Fibroblast of the aortic adventitia (primary cell): ENCODE measurements around the gene RNF150. TPM values are rescaled to one million over a fixed set of nuclear protein-coding genes. Genes with fewer than 3 reads are reported as not detected.
"Not testable (repeated sequence)": the region's sequence is repeated elsewhere in the genome, so short reads cannot be mapped to it uniquely, and the experiment has no call there.

Source experiments
- DNase-seq: peaks from one replicate; pipeline ENCODE4 v3.0.0-alpha.2; 2010; ENCODE audit warnings: low read depth
- H3K4me3 ChIP-seq: 2 replicates; pipeline ENCODE4 v1.5.1; 2011; ENCODE audit warnings: low read depth, mild to moderate bottlenecking, control low read depth, low read length, moderate library complexity
- total RNA-seq: library from RNA; depleted of rRNA; stranded (reverse); fragments of >200 nt; gene quantifications from 2 replicates; pipeline ENCODE4 v1.2.3, GENCODE V29; 2012; ENCODE audit warnings: low replicate concordance
- TF ChIP-seq, protein P1 (sequence below): IDR thresholded peaks from 2 replicates; pipeline ENCODE4 v1.5.1; 2011; ENCODE audit warnings: mild to moderate bottlenecking, low read length, control low read depth, inconsistent platforms; ENCODE audit not compliant: insufficient read depth

RNF150 gene
- total RNA-seq, 1 donor: 0.99 TPM

DNA sequence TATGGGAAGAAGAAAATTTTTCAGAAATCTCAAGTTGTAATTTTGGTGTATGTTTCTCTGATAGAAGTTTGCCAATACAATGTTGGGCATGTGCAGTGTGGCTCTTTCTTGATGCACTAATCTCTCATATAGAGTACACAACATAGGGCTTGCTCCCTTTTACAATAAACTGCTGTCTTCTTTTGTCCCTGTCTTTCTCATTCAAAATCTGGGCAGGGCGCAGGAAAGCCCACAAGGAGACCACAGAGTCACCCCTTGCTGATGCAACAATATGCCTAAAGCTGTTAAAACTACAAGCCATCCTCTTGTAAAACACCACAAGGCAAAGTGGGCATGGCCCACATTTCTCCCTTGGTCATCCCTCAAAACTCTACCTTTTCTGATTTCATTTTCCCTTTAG is 313.7 kb downstream of the RNF150 start:
- H3K4me3 ChIP-seq: no peak overlapping the region
- TF ChIP-seq, protein P1, sequence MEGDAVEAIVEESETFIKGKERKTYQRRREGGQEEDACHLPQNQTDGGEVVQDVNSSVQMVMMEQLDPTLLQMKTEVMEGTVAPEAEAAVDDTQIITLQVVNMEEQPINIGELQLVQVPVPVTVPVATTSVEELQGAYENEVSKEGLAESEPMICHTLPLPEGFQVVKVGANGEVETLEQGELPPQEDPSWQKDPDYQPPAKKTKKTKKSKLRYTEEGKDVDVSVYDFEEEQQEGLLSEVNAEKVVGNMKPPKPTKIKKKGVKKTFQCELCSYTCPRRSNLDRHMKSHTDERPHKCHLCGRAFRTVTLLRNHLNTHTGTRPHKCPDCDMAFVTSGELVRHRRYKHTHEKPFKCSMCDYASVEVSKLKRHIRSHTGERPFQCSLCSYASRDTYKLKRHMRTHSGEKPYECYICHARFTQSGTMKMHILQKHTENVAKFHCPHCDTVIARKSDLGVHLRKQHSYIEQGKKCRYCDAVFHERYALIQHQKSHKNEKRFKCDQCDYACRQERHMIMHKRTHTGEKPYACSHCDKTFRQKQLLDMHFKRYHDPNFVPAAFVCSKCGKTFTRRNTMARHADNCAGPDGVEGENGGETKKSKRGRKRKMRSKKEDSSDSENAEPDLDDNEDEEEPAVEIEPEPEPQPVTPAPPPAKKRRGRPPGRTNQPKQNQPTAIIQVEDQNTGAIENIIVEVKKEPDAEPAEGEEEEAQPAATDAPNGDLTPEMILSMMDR: no peak
- DNase-seq: no peak

DNA sequence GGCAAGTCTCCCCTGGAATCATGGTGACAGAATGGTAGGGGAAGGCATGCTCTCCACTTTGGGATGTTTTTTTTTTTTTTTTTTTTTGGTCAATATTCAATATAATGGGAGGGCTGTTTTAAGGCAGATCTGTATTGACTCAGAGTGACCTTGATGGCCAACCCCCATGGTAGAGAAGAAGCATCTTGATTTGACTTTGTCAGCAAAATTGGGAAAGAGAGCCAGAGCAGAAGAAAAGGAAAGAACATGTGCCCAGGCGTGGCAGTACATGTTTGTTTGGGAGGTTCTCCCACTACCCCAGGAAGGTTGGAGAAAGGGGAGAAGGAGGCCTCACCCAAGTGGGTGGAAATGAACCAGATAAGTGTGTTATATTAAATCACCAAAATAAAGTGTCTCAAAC is 314.8 kb downstream of the RNF150 start:
- TF ChIP-seq, protein P1: no peak
- H3K4me3 ChIP-seq: no peak overlapping the region
- no peak for DNase-seq

DNA sequence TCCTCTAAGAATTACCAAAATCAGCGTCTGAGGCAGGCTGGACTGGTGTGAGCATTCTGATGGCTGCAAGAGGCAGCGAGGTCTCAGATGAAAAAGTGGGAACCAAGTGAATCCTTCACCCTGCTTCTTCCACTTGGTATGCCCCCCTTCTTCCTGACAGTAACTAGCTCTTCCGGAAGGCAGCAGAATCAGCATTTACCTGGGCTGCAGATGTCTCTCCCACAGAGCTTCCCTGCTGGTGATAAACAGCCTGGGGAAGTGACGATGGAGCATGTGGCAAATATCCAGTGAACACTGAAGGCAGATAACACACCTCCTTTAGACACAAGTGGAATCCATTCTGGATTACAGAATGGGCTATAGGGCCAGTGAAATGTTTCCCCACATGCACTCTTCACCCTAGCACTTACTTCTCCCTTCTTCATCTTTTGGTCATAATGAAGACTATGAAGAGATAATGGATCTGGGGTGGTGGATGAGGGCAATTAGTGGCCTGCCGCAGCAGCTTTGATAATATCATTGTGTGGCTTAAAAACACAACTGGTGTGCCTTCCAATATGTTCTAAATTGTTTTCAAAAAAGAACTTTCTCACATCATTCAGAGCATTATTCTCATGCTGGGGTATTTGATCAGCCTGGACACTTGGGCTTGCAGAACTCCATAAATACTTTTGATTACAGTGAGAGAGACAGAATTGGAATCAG is 316.3 kb downstream of the RNF150 start:
- TF ChIP-seq, protein P1: no peak
- no peak for DNase-seq
- H3K4me3 ChIP-seq: no peak overlapping the region

DNA sequence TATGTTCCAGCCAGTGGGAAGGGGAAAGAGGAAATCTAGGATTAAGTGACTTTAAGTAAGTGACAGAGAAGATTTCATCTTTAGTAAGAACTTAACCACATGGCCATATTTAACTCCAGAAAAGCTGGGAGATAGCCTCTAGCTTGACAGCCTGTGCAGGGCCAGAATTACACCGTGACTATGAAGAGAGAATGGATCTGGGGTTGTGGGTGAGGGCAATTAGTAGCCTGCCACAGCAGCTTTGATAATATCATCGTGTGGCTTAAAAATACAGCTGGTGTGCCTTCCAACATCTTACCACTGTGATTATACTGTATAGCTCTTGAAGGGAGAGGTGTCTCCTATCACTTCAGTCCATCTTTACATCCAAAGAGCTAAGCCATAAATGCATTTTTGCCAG is 319.5 kb downstream of the RNF150 start:
- no peak overlapping the region for H3K4me3 ChIP-seq
- TF ChIP-seq, protein P1: no peak
- DNase-seq: no peak

DNA sequence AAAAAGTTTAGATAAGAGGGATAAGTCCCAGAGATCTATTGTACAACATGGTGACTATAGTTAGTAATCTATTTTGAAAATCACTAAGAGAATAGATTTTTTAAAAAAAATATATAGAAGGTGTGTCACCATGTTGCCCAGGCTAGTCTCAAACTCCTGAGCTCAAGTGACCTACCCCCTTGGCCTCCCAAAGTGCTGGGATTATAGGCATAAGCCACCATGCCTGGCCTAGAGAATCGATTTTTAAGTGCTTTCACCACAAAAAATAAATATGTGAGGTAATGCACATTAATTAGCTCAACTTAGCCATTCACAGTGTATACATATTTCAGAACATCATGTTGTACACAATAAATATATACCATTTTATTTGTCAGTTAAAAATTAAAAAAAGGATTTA is 320.4 kb downstream of the RNF150 start:
- DNase-seq: no peak
- H3K4me3 ChIP-seq: no peak overlapping the region
- TF ChIP-seq, protein P1: no peak

DNA sequence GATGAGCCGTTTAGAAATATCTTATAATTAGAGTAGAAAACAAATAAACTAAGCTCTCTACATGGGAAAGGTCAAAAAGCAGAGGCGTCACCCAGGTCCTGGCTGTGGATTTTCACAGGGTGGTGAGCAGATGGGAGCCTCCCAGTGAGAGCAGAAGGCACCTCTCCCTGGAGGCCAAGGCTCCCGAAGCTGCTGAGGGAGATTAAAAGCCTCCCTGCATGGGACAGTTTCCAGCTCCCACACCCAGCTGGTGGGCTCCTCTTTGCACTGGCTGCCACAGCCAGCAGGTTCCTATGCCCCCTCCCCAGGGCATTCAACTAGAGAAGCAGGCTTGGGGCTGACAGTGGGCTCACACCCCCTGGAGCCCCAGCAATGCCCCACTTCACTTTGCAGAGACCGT is 321.8 kb downstream of the RNF150 start:
- DNase-seq: no peak
- no peak overlapping the region for H3K4me3 ChIP-seq
- TF ChIP-seq, protein P1: no peak

DNA sequence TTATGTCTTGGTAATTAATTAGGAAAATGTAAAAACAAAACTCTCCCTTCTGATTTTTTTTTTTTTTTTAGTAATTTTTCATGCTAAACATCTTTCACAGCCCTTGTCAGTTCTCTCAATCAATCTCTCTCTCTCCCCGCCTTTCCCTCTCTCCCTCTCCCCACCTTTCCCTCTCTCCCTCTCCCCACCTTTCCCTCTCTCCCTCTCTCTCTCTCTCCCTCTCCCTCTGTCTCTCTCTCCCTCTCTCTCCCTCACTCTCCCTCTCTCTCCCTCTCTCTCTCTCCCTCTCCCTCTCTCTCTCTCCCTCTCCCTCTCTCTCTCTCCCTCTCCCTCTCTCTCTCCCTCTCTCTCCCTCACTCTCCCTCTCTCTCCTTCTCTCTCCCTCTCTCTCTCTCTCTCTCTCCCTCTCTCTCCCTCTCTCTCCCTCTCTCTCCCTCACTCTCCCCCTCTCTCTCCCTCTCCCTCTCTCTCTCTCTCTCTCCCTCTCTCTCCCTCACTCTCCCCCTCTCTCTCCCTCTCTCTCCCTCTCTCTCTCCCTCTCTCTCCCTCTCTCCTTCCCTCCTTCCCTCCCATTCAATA is 322.6 kb downstream of the RNF150 start:
- DNase-seq, H3K4me3 ChIP-seq: not testable (repeated sequence)

Other genes with a start within 250 kb of the RNF150 start
- gene ZNF330, start 87.4 kb upstream of the RNF150 start, total RNA-seq: 21.2 and 90.1 TPM in 2 replicates